T-helper 1 cell treated with Interleukin-12 subunit alpha and Interleukin-12 subunit beta and Interleukin-4 antibody, amounts not matched to agents 30 ng/mL and 1 ng/mL, for 36 hours (primary cell): ENCODE data around the gene RPL19. TPM values are rescaled to one million over a fixed set of nuclear protein-coding genes. Genes with fewer than 3 reads are reported as not detected.

Source experiments
- intact Hi-C: fragments of 100-400 bp; cut with micrococcal nuclease; formaldehyde crosslinking; loops from one replicate; pipeline ENCODE4 v1.15.1; 2024
- total RNA-seq: library from RNA; stranded (reverse); gene quantifications from 2 replicates; pipeline ENCODE4 v1.2.3, GENCODE V29; 2022

The RPL19 gene
- total RNA-seq, 1 donor from 2014 or later, result 1,679 TPM

GRCh38 chr17:39222866-39223834 is 23.1 kb downstream of the RPL19 start:
- intact Hi-C loops, result no loop called here

- intact Hi-C loops, result no loop called here
These were observed 24.1 kb downstream of the RPL19 start for GRCh38 chr17:39223907-39224777.

GRCh38 chr17:39224778-39225307 is 24.8 kb downstream of the RPL19 start:
- intact Hi-C loops, result no loop called here

- intact Hi-C loops, result no loop called here
These were observed 25.4 kb downstream of the RPL19 start, which contains the start of gene STAC2 for GRCh38 chr17:39225308-39225958. TSS of gene STAC2 (minus strand) at chr17:39225945. CDS start at chr17:39225502, 443 bp downstream.

GRCh38 chr17:39225959-39226683 is 26.0 kb downstream of the RPL19 start:
- intact Hi-C loops, result no loop called here

- intact Hi-C loops, result no loop called here
These were observed 27.4 kb downstream of the RPL19 start for GRCh38 chr17:39227364-39227919.

GRCh38 chr17:39229274-39229913 is 29.3 kb downstream of the RPL19 start:
- intact Hi-C loops, result no loop called here

GRCh38 chr17:39230361-39230760 is 30.3 kb downstream of the RPL19 start:
- intact Hi-C loops, result loop anchor here (10.0 kb wide), 1 partner anchor 166 kb away; no protein-coding TSS in a partner anchor

GRCh38 chr17:39231091-39231561 is 31.0 kb downstream of the RPL19 start:
- intact Hi-C loops, result loop anchor here (10.0 kb wide), 1 partner anchor 166 kb away; no protein-coding TSS in a partner anchor

GRCh38 chr17:39231591-39232551 is 31.8 kb downstream of the RPL19 start:
- intact Hi-C loops, result loop anchor here (1.0 to 10.0 kb wide), 2 partner anchors 25 to 167 kb away; no protein-coding TSS in a partner anchor

GRCh38 chr17:39235555-39236449 is 35.7 kb downstream of the RPL19 start:
- intact Hi-C loops, result loop anchor here (1.0 to 10.0 kb wide), 2 partner anchors 8 to 171 kb away; no protein-coding TSS in a partner anchor

GRCh38 chr17:39236450-39236927 is 36.4 kb downstream of the RPL19 start:
- intact Hi-C loops, result loop anchor here (10.0 kb wide), 1 partner anchor 172 kb away; no protein-coding TSS in a partner anchor

- intact Hi-C loops, result loop anchor here (10.0 kb wide), 1 partner anchor 172 kb away; no protein-coding TSS in a partner anchor
These were observed 36.9 kb downstream of the RPL19 start for GRCh38 chr17:39236981-39237441.

GRCh38 chr17:39237586-39237985 is 37.5 kb downstream of the RPL19 start:
- intact Hi-C loops, result loop anchor here (10.0 kb wide), 1 partner anchor 173 kb away; no protein-coding TSS in a partner anchor

- intact Hi-C loops, result loop anchor here (10.0 kb wide), 1 partner anchor 174 kb away; no protein-coding TSS in a partner anchor
These were observed 38.4 kb downstream of the RPL19 start for GRCh38 chr17:39238311-39238972.
